GM20000 (cell line): ENCODE results near the gene ZNF682.
"Not testable (repeated sequence)": the region's sequence is repeated elsewhere in the genome, so short reads cannot be mapped to it uniquely, and the experiment has no call there.

ENCODE experiments used
- DNase-seq: peaks from one replicate; pipeline ENCODE4 v3.0.0; 2012; ENCODE audit warnings: low spot score
- CTCF ChIP-seq: IDR thresholded peaks from 2 replicates; pipeline ENCODE4 v1.5.1; 2012; ENCODE audit warnings: mild to moderate bottlenecking, control low read depth; ENCODE audit errors: extremely low read depth, missing control alignments

The ZNF682 gene

GRCh38 chr19:20070691-20071090, 31.4 kb upstream of the ZNF682 start:
- no peak for TF ChIP-seq CTCF
- DNase-seq = no peak

GRCh38 chr19:20068559-20068958, 29.3 kb upstream of the ZNF682 start:
- DNase-seq = not testable (repeated sequence)

- no peak for DNase-seq
- no peak for TF ChIP-seq CTCF
Observed at GRCh38 chr19:20067943-20068342, 28.6 kb upstream of the ZNF682 start.

GRCh38 chr19:20066861-20067260, 27.6 kb upstream of the ZNF682 start:
- no peak for TF ChIP-seq CTCF
- DNase-seq = no peak

- no peak for DNase-seq
- no peak for TF ChIP-seq CTCF
Observed at GRCh38 chr19:20060282-20060681, 21.0 kb upstream of the ZNF682 start.

- not testable (repeated sequence) for DNase-seq
Observed at GRCh38 chr19:20058738-20059137, 19.4 kb upstream of the ZNF682 start.

GRCh38 chr19:20051841-20052768, 12.8 kb upstream of the ZNF682 start:
- DNase-seq = peak; percentile 70
- TF ChIP-seq CTCF = no peak

- DNase-seq = not testable (repeated sequence)
Observed at GRCh38 chr19:20045742-20046141, 6.4 kb upstream of the ZNF682 start.

- TF ChIP-seq CTCF = no peak
- no peak for DNase-seq
Observed at GRCh38 chr19:20044663-20045062, 5.4 kb upstream of the ZNF682 start.
